NCI-H2029 (cell line): ENCODE data around the gene ITLN1.
A peak's percentile ranks its signal among the peaks of the same experiment; 100 is the strongest.

Experiments used
- DNase-seq: peaks from one replicate; lab custom pipeline; 2025; lab: John Stamatoyannopoulos, UW

Gene ITLN1

DNA sequence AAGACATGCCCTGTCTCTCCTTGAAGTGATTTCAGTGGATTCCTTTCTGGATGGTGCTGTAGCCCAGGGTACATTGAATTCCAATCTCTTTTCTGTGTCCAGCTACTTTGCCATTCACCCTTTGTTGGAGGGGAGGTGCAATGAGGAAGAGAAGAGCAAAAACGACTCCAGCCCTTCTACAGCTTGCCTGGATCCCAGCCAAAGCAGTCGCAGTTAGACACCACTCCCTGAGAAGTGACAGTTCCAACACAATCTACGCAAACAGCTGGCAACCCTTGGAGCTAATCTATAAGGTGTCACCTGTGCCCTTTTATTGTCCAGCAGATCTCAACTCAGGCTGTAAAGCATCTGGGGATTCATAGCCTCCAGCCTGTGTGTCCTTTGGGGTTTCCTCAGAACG is 26.9 kb downstream of the ITLN1 start:
- DNase-seq, result peak; percentile 76

DNA sequence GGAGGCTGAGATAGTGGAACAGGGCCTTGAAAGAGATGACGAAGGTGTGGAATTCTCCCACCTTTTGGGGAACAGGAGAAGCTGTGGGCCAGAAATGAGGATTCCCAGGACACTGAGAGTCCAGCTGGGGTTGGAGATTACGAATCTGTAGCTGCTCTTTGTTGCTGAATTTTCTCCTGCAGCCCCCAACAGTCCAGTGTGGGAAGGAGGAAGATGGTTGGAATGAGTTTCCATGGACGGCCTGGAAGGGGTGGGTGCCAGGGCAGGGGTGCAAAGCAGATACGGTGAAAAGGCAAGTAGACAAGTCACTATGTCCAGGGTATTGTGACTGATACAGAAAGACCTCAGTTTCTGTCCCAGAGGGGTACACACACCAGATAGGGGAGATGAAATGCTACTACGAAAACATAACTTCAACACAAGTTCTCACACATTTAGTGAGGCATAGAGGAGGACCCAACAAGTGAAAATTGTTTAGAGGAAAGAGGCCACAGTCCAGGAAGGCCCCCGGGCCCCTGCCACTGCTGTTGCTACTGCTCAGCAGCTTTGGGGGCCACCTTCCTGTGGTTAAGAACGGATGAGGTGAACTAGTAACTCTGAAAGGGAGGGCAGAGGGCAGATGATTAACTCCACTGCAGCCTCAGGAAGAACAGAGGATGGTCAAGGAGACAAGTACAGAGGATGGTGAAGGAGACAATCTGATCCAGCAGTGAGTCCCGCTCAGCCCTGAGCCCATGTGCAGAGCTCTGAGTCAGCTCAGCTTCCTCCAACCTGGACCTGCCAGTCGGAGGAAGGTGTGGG is 29.6 kb downstream of the ITLN1 start:
- DNase-seq, result no peak

DNA sequence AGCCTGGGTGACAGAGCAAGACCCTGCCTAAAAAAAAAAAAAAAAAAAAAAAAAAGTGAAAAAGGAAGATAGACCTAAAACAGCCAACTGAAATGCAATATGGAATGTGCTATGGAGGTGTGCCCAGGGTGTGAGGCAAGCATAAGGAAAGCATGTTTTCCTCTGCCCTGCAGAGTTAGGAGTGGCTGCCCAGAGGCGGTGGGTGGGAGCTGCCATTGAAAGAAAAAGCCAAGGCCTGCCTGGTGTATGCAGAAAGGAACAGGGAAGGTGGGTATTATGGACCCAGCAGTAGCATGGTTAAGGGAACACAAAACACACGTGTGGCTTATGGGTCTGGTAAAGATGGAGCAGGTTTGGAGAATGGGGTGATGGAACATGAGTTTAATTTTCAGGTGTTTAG is 31.2 kb downstream of the ITLN1 start:
- DNase-seq, result no peak

DNA sequence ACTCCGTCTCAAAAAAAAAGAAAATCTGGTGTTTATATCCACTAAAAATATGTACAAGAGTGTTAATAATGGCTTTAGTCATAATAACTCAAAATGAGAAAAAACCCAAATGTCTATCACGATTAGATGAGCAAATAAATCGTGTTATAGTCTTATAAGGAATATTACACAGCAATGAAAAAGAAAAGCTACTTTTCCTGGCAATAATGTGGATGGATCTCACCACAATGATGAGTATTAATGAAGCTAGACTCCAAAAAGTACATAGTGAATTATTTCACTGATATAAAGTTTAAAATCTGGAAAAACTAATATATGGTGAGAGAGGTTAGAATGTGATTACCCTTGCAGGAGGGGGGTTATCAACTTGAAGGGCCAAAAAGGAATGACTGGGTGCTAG is 32.0 kb downstream of the ITLN1 start:
- DNase-seq, result no peak

DNA sequence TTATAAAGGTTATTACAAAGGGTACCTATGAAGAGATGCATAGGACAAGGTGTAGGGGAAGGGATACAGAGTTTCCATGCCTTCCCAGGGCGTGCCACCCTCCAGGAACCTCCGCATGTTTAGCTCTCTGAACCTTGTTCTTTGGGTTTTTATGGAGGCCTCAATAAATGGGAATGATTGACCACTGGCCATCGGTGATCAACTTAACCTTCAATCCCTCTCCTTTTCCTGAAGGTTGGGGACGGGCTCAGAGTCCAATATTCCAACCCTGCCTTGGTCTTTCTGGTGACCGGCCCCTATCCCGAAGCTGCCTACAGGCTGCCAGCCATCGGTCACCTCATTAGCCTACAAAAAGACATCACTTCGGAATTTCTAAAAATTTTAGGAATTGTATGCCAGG is 34.0 kb downstream of the ITLN1 start:
- no peak for DNase-seq

DNA sequence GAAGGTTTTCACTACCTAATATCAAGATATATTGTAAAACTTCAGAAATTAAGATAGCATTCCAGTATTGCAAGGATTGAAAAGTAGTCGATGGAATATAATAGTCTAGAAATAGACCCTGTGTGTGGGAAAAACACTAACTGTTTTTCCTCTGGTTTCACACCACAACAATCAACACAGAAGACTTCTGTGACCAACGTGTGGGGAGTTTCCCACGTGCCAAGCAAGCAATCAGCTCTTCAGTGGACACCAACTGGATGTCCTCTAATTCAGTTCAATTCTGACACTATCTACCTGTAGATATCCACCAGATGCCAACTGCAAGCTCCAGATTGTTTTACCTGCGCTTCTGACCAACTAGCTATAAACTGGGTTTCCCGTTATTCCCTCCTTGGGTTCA is 34.4 kb downstream of the ITLN1 start:
- DNase-seq, result no peak

DNA sequence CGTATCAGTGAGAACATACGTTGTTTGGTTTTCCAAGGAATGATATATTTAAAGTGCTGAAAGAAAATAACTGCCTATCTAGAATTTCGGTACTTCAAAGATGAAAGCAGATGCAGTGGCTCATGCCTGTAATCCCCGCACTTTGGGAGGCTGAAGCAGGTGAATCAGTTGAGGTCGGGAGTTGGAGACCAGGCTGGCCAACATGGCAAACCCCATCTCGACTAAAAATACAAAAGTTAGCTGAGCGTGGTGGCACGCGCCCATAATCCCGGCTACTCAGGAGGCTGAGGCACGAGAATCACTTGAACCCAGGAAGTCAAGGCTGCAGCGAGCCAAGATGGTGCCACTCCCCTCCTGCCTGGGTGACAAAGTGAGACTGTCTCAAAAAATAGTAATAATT is 38.7 kb downstream of the ITLN1 start:
- no peak for DNase-seq

DNA sequence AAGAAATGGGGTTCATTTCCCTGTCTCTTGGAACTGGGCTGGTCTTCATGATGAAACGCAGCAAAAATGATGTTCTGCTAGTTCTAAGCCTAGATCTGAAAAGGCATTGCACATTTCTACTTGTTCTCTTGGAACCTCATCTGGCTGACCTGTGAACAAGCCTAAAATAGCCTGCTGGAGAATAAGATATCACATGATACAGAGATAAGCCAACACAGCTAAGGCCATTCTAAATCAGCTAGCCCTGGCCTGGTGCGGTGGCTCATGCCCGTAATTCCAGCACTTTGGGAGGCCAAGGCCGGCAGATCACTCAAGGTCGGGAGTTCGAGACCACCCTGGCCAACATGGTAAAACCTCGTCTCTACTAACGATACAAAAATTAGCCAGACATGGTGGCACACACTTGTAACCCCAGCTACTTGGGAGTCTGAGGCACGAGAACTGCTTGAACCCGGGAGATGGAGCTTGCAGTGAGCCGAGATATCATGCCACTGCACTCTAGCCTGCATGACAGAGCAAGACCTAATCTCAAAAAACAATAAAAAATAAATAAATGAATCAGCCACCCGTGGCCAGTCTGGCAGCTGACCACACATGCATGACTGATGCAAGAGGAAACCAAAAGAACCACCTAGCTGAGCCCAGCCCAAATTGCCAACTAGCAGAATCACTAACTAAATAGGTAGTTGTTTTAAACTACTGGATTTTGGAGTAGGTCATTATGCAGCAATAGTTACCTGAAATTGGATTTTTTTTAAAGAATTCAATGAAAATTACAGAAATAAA is 40.3 kb downstream of the ITLN1 start:
- no peak for DNase-seq

DNA sequence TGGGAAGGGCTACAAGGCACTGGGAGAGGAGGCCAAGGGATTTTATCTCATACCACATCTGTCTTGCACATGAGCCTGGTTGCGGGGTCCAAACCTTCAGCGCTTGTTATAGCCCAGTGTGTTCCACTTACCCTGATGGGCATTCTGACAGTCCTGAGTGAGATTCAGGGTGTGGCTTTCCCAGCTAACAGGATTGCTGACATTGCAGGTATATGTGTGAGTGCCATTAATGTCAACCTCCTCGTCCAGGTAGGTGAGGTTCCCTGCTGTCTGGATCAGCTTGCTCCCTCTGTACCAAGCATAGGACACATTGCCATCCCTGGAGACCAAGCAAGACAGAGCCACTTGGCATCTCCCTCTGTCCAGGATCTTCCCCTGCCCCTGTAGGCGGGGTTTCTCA is 43.9 kb downstream of the ITLN1 start:
- DNase-seq, result no peak

DNA sequence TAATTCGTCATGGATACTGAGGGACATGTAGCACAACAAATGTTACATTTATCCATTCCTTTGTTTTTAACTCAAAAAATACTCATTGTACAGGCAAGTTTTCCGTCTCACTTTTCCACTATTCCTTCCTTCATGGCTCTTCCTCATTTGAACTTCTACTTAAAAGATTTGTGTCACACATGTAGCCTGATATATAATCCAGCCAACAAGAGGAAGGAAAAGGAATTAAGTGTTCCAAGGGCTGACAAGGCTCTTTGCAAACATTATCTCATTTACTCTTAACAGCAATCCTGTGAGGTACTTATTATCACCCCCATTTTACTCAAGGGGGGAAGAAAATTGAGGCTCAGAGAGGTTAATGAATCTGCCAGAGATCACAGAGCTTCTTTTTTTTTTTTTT is 45.2 kb downstream of the ITLN1 start:
- no peak for DNase-seq

DNA sequence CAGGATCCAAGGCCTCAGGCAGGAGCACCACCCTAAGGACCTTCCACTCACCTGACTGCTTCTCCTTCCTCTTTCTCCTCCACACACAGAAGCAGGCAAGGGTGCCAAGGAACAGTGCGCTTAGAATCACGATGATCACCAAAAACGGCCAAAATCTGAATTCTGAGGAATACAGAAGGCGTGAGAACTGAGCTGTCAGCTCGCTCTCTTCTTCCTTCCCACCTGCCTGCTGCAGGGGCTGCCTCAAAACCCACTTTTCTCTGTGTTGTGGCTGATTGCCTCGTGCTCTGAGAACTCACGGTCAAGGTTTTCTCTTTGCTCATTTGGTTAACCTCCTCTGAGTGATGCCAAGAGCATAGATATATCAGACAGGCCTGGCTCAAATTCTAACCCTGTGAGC is 46.1 kb downstream of the ITLN1 start:
- no peak for DNase-seq

DNA sequence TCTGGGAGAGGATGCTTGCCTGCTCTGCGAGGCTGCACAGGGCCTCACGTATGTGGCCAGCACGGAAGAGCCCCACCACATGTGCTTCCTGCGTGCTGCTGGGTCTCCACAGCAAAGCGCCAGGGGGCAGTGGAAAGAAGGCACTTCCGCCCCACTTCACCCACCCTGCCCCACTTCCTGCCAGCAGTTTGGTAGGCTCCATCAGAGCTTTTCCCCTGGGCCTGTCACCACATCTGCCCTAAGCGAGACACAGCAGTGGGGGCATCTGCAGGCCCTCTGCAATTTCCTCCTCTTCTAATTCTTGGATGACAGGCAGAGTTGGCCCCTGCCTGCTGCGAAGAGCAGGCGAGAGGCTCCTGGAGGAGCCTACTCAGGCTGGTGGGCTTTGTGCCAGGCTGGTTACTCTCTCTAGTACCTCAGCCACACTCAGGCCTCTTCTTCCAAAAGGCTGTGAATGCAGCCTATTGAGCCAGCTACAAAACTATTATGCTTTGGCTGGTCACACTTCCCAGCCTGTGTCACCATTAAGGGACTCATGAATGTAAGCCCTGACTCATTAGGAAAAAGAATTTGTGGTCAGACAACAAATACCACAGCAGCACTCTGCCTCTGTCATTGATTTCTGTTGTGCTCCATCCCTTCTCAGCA is 47.3 kb downstream of the ITLN1 start:
- DNase-seq, result peak; percentile 65

DNA sequence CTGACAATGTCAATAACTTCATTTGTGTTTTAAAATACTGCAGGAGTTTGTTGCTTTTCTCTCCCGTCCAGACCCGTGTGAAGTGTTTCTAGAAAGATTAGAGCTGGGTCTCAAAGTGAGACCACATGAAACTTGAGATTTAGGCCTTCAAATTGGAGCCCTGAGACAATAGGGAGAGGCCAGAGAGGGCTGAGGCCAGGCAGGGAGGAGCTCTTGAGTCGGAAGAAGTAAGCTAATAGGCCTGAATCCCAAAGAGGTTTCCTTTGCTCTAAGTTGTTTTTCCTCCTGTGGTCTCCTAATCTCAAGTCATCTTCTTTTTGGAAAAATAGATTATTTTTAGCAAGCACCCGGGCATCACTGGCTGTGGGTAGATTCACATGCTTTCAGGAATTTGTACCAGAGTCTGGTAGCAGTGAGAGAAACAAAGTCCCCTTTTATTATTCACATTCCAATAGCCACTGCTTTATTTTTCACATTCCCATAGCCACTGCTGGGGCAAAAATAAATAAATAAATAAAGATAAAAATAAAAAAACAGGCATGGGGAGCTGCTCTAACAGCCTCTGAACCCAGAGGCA is 47.9 kb downstream of the ITLN1 start:
- DNase-seq, result no peak

DNA sequence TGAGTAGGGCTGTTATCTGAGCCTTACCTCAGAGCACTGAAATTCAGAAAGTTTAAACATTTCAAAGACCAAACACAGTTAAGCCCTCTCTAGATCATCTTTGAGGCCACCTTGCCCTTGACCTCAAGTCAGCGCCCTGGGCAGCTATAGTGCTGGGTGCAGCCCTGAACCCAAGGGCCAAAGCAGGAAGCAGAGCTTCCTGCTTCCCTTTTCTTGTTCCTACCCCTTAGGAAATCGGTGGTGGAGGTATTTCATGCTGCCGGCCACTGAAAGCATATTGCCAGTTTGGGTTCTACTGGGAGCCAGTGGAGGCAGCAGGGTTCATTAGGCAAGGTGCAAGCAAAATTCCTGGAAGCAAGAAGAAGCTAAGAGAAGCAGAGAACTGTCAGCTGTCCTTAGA is 48.4 kb downstream of the ITLN1 start:
- DNase-seq, result no peak

DNA sequence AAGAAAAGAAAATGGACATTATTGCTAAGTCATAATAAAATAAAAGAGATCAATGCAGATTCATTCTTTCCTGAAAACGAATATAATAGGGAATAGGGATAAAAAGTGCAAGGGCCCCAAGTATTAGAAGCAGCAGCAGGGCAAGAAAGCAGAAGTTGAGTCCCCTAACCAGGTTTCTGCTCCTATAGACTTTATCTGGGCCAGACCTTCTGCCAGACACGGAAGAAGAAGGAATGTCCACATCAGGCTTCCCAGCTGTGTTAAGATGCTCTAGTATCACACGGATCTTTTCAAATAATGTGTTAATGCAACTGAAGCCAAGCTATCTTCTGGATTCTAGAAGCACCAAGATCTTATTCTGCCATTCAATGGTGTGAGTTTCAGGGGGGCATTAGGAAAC is 49.2 kb downstream of the ITLN1 start:
- no peak for DNase-seq

DNA sequence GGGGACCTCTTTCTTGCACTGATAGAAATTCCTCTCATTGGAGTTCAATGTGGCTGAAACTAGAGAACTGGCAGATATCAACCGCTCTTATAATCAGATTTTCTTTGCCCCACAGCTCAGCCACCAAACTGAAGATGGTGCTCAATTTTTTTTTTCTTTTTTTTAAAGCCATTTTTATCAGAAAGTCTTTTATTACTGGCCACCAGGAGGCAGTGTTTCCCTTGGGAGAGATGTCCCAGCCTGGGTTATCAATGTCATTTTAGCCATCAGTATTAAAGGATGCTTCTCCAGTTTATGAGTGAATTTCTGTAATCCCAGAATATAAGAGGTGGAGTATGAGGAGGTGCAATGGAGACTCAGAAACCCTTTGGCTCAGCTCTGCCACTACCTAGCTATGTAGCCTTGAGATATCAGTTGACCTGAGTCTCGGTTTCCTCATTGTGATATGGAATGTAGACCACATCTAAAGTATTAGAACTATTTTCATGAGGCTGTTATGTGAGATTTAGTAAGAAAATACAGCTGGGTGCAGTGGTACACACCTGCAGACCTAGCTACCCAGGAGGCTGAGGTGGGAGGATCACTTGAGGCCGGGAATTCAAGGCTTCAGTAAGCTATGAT is 49.9 kb downstream of the ITLN1 start:
- peak; percentile 43 for DNase-seq

DNA sequence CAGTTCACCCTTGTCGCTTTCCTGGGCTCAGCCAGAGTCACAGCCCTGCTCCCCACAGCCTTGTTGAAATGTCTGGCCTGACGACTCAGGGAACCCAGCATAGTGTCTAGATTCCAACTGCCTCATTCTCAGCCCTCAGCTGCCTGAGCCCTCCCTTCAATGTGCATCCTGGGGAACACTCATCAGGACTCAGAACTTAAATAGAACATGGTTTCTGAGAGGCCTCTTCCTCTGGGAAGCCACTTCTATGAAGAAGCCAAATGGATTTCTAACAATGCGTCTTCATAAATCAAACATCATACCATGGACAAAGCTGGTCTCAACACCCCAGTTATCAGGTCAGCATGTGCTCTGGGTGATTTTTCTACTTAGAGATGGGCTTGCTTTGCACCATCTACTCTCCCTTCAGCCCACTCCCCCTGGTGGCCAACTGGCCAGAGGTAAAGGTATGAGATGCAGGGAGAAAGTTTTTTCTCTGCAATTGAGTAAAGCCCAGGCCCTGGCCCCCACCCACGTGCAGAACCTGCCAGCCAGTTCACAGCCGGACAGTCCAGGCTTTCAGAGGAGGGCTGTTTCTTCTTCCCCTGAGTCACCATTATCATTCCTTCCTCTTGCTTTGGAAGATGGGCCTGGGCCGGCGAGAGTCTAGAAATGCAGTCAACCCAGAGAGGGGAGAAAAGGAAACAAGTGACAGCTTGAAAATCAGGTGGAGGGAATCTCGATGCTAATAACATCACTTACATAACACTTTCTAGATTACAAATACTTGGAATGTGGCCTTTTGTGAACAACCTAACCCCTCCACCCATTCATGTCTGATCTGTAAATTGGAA is 54.4 kb downstream of the ITLN1 start:
- peak; percentile 75 for DNase-seq

DNA sequence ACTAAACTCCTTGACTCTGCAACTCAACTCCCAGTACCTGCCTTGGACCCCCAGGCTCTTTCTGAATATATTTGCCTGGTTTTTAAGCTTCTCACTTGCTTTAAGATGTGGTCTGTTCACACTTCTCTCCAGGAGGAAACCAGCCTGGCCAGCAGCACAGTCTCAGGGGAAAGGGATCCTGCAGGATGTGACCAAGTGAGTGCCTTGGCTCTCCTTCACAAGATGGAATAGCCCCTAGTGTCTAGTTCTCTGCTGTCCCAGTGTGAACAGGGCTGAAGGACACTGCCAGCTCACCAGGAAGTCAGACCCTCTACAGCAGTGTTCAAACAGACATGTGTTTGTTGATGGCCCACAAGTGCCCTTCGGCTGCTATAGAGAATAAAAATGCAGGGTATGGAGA is 55.2 kb downstream of the ITLN1 start:
- DNase-seq, result peak; percentile 81

DNA sequence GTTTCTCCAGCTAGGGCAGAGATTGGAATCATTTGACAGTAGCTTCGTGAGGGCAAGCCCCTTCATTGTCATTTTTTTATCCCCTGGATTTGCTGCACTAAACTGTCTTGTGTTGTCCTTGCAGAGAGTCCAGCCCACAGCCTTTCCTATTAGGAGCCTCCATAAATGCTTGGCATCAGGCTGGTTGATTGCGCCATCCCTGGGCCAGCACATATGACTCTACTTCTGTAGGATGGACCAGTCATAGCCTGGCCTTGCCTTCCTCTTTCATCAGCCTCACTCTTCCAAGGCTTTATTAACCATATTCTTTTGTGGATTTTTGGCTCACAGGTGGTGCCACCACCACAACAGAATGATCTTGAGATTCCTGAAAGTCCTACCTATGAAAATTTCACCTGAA is 57.6 kb downstream of the ITLN1 start:
- no peak for DNase-seq

DNA sequence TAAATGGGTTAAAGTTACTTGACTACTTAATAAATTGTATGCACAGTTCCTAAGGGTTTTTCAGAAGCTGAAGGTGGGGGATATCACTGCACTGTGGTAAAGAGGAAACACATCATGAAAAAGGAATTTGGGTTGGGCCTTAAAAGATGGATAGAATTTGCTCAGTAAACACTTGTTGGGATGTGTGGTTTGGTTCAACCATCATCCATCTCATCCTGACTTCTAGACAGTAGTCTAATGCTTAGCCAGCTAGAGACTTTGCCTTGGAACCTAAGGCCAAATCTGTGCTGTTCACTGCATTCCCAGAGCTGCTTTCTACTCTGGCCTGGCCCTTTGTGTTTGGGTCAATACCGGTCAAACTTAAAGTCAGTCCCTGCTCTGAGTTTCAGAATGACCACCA is 58.4 kb downstream of the ITLN1 start:
- no peak for DNase-seq
